HEK293 (cell line): ENCODE data around the gene AP3B1.

Experiments used
- BCL11A ChIP-seq: fragments of 450-650 bp; formaldehyde crosslinking; IDR thresholded peaks from 2 replicates; pipeline ENCODE4 v1.5.1; 2016; ENCODE audit warnings: low read depth, missing biosample characterization, missing genetic modification characterization
- IKZF3 ChIP-seq: fragments of 450-650 bp; IDR thresholded peaks from 2 replicates; pipeline ENCODE4 v1.5.0; 2018; ENCODE audit warnings: missing biosample characterization, mild to moderate bottlenecking, missing genetic modification characterization, moderate library complexity
- ZNF157 ChIP-seq: fragments of 450-650 bp; formaldehyde crosslinking; IDR thresholded peaks from 2 replicates; pipeline ENCODE4 v1.5.1; 2016; ENCODE audit warnings: missing biosample characterization, missing genetic modification characterization
- ZNF174 ChIP-seq: fragments of 450-650 bp; formaldehyde crosslinking; IDR thresholded peaks from 2 replicates; pipeline ENCODE4 v1.5.0; 2017; ENCODE audit warnings: missing biosample characterization, mild to moderate bottlenecking, missing genetic modification characterization
- ZNF2 ChIP-seq: fragments of 450-650 bp; formaldehyde crosslinking; IDR thresholded peaks from 2 replicates; pipeline ENCODE4 v1.5.1; 2016; ENCODE audit warnings: missing biosample characterization, missing genetic modification characterization
- ZNF274 ChIP-seq, 2 experiments: fragments of 200-500 bp in 1 of 2; fragments of 450-650 bp in 1 of 2; sonication (Bioruptor generic) in 1 of 2; formaldehyde crosslinking in 1 of 2; IDR thresholded peaks; 2 replicates each; pipeline versions ENCODE4 v1.5.1 to v1.6.1; 2014 to 2016; ENCODE audit warnings: borderline replicate concordance in 1 of 2, inconsistent platforms in 1 of 2, low read length in 1 of 2, missing biosample characterization in 1 of 2, missing genetic modification characterization in 1 of 2
- ZNF350 ChIP-seq: fragments of 450-650 bp; formaldehyde crosslinking; IDR thresholded peaks from 2 replicates; pipeline ENCODE4 v1.5.0; 2017; ENCODE audit warnings: missing biosample characterization, mild to moderate bottlenecking, missing genetic modification characterization
- ZNF792 ChIP-seq: fragments of 450-650 bp; formaldehyde crosslinking; IDR thresholded peaks from 2 replicates; pipeline ENCODE4 v1.5.1; 2016; ENCODE audit warnings: missing biosample characterization, missing genetic modification characterization
- TF ChIP-seq, protein P1 (sequence below): fragments of 450-650 bp; formaldehyde crosslinking; IDR thresholded peaks from 2 replicates; pipeline ENCODE4 v1.5.1; 2016; ENCODE audit warnings: missing biosample characterization, missing genetic modification characterization
- TF ChIP-seq, protein P2 (sequence below): fragments of 450-650 bp; formaldehyde crosslinking; IDR thresholded peaks from 2 replicates; pipeline ENCODE4 v1.5.1; 2016; ENCODE audit warnings: missing biosample characterization, missing genetic modification characterization
- TF ChIP-seq, protein P3 (sequence below): sonication (generic); formaldehyde crosslinking; IDR thresholded peaks from 2 replicates; pipeline ENCODE4 v1.8.1; 2022; ENCODE audit warnings: mild to moderate bottlenecking, moderate library complexity, missing genetic modification reagents

DNA sequence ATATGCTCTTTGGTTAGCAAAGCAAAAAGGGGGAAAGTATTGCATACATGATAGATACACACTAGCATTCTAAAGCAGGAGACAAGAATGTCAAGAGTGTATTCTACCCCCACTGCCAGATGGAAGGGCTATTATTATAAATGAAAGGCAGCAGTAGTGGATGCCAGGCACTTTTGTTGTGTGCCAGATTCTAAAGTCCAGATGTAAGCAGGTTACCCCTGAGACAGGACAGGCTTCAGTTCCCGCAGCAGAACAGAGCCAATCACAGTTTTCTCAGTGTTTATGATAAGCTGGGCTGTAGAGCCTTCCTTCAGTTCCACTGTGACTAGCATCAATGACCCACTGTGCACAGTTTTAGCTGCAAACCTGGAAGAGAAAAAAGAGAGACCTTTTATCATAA, 291.8 kb downstream of the AP3B1 start:
- TF ChIP-seq, protein P1, sequence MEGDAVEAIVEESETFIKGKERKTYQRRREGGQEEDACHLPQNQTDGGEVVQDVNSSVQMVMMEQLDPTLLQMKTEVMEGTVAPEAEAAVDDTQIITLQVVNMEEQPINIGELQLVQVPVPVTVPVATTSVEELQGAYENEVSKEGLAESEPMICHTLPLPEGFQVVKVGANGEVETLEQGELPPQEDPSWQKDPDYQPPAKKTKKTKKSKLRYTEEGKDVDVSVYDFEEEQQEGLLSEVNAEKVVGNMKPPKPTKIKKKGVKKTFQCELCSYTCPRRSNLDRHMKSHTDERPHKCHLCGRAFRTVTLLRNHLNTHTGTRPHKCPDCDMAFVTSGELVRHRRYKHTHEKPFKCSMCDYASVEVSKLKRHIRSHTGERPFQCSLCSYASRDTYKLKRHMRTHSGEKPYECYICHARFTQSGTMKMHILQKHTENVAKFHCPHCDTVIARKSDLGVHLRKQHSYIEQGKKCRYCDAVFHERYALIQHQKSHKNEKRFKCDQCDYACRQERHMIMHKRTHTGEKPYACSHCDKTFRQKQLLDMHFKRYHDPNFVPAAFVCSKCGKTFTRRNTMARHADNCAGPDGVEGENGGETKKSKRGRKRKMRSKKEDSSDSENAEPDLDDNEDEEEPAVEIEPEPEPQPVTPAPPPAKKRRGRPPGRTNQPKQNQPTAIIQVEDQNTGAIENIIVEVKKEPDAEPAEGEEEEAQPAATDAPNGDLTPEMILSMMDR (tag by site-specific recombination) = no peak
- TF ChIP-seq IKZF3 (tag by site-specific recombination) (no peak), ZNF792 (tag by site-specific recombination) (no peak), BCL11A (no peak), ZNF350 (no peak), ZNF2 (tag by site-specific recombination) (no peak), ZNF157 (tag by site-specific recombination) (no peak), ZNF174 (tag by site-specific recombination) (no peak), ZNF274 (IDR thresholded peaks at IDR 0.05; ENCODE audit: low read length) (no peak), ZNF274 (tag by site-specific recombination; IDR thresholded peaks at IDR 0.05; ENCODE audit: borderline replicate concordance) (no peak)
- TF ChIP-seq, protein P2, sequence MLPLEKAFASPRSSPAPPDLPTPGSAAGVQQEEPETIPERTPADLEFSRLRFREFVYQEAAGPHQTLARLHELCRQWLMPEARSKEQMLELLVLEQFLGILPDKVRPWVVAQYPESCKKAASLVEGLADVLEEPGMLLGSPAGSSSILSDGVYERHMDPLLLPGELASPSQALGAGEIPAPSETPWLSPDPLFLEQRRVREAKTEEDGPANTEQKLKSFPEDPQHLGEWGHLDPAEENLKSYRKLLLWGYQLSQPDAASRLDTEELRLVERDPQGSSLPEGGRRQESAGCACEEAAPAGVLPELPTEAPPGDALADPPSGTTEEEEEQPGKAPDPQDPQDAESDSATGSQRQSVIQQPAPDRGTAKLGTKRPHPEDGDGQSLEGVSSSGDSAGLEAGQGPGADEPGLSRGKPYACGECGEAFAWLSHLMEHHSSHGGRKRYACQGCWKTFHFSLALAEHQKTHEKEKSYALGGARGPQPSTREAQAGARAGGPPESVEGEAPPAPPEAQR = no peak
- TF ChIP-seq, protein P3, sequence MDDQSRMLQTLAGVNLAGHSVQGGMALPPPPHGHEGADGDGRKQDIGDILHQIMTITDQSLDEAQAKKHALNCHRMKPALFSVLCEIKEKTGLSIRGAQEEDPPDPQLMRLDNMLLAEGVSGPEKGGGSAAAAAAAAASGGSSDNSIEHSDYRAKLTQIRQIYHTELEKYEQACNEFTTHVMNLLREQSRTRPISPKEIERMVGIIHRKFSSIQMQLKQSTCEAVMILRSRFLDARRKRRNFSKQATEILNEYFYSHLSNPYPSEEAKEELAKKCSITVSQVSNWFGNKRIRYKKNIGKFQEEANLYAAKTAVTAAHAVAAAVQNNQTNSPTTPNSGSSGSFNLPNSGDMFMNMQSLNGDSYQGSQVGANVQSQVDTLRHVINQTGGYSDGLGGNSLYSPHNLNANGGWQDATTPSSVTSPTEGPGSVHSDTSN (CRISPR knock-in tag) = no peak
